Fibroblast of pulmonary artery (primary cell): ENCODE measurements around the gene EFCAB6.

Experiments used
- DNase-seq: peaks from one replicate; pipeline ENCODE4 v3.0.0-alpha.2; 2010; ENCODE audit warnings: low read depth
- H3K4me3 ChIP-seq: replicated peaks from 2 replicates; pipeline ENCODE4 v1.5.1; 2011; ENCODE audit warnings: low read depth, mild to moderate bottlenecking, control low read depth, low read length, moderate library complexity
- TF ChIP-seq, protein P1 (sequence below): IDR thresholded peaks from 2 replicates; pipeline ENCODE4 v1.5.1; 2011; ENCODE audit warnings: mild to moderate bottlenecking, control low read depth, low read length, inconsistent platforms; ENCODE audit errors: missing control alignments

Gene EFCAB6

GRCh38 chr22:43840851-43841250 lies 28.7 kb upstream of the EFCAB6 start:
- no peak for DNase-seq
- H3K4me3 ChIP-seq: no peak overlapping the region
- TF ChIP-seq, protein P1, sequence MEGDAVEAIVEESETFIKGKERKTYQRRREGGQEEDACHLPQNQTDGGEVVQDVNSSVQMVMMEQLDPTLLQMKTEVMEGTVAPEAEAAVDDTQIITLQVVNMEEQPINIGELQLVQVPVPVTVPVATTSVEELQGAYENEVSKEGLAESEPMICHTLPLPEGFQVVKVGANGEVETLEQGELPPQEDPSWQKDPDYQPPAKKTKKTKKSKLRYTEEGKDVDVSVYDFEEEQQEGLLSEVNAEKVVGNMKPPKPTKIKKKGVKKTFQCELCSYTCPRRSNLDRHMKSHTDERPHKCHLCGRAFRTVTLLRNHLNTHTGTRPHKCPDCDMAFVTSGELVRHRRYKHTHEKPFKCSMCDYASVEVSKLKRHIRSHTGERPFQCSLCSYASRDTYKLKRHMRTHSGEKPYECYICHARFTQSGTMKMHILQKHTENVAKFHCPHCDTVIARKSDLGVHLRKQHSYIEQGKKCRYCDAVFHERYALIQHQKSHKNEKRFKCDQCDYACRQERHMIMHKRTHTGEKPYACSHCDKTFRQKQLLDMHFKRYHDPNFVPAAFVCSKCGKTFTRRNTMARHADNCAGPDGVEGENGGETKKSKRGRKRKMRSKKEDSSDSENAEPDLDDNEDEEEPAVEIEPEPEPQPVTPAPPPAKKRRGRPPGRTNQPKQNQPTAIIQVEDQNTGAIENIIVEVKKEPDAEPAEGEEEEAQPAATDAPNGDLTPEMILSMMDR: no peak

DNA sequence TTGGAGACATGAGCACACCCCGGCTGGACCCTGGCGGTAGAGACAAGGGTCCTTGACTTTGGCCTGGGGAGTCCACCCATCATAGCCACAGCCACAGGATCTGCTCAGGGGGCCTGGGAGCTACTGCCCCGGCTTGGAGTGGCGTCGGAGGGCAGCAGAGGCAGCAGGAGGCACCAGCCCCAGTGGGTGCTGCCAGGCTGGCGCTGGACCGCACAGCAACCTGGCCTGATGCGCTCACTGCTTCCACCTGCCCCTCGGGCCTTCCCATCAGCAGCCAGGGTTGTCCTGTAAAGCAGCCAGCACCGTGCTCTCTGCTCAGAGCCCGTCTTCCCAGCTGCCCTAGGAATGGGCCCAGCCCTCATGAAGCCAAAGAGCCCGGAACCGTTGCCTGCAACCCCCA lies 28.3 kb upstream of the EFCAB6 start:
- H3K4me3 ChIP-seq: no peak overlapping the region
- DNase-seq: no peak
- TF ChIP-seq, protein P1: no peak

DNA sequence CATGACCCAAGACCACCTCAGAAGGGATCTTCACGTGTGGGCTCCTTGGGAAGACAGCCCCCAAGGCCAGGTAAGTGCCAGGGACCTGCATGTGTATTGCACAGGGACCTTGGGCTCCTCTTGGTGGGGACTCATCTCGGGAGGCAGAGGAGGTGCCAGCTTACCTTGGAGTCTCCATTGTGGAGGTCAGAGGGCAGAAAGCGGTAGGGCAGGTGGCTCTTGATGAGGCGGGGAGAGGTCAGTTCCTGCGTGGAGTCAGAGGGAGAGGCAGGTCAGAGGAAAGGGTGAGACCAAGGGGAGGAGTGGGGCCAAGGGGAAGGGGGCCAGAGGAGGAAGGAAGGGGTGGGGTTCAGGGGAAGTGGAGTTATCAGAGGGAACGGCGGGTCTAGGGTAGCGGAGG lies 27.7 kb upstream of the EFCAB6 start:
- no peak for DNase-seq
- TF ChIP-seq, protein P1: no peak
- no peak overlapping the region for H3K4me3 ChIP-seq

- DNase-seq: no peak
- H3K4me3 ChIP-seq: no peak overlapping the region
- TF ChIP-seq, protein P1: no peak
Observed at GRCh38 chr22:43838571-43839307, 26.6 kb upstream of the EFCAB6 start.

DNA sequence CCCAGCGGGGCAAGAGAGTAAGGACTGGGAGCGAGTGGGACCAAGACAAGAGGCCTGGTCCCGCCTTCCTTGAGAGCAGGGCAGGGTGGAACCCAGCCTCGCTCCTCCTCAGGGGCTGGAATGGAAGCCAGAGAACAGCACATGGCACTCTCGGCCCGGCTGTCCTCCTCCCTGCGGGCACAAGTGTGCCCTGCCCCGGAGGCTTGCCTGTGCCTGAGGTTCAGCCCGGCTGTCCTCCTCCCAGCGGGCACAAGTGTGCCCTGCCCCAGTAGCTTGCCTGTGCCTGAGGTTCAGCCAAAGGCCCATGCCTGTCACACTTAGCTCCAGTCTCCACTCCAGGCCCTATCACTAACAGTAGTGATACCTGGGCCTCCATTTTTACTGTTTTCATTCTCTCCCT lies 26.1 kb upstream of the EFCAB6 start:
- TF ChIP-seq, protein P1: no peak
- no peak for DNase-seq
- H3K4me3 ChIP-seq: no peak overlapping the region

- no peak overlapping the region for H3K4me3 ChIP-seq
- no peak for DNase-seq
- TF ChIP-seq, protein P1: no peak
Observed at GRCh38 chr22:43837666-43838065, 25.6 kb upstream of the EFCAB6 start.

DNA sequence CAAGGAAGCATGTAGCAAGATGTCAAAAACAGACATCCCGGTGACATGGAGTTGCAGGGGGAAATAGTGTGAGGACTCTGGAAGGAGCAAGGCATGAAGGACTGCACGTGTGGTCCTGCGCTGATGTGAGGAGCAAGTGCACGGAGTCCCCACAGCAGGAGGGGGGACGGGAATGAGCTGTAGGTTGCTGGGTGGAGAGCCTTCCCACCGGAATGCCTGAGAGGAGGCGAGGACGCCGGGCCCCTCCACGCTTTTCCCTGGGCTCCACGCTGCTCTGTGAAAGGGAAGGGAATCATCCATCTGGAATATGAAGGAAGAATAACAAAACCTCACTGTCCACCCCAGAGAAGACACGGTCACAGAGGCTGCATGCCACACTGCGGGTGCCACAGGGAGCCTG lies 23.6 kb upstream of the EFCAB6 start:
- TF ChIP-seq, protein P1: no peak
- no peak for DNase-seq
- H3K4me3 ChIP-seq: no peak overlapping the region
